KBM-7 (cell line): ENCODE measurements around the gene BTBD19.
"Not testable (repeated sequence)": the region's sequence is repeated elsewhere in the genome, so short reads cannot be mapped to it uniquely, and the experiment has no call there.

Experiments used
- DNase-seq: peaks from one replicate; pipeline ENCODE4 v3.0.0-alpha.2; 2015
- in situ Hi-C: fragments of 300-500 bp; cut with MboI; formaldehyde crosslinking; loops from 2 replicates; pipeline ENCODE4 v1.14.3; 2020; ENCODE audit warnings: low sequenced_read_pairs, low pct_unique_long_range_greater_than_20kb, mixed read lengths

Gene BTBD19

GRCh38 chr1:44806025-44806703 lies 2.2 kb upstream of the BTBD19 start:
- in situ Hi-C loops, result no loop called here
- DNase-seq, result no peak

- no peak for DNase-seq
- in situ Hi-C loops, result no loop called here
Observed at GRCh38 chr1:44806704-44807363, 1.5 kb upstream of the BTBD19 start, which contains the start of gene DYNLT4. DYNLT4 (minus strand) TSS chr1:44807351; CDS start chr1:44806668, 683 bp downstream.

- DNase-seq, result peak; percentile 97
- in situ Hi-C loops, result no loop called here
Observed at GRCh38 chr1:44807364-44808062, 810 bp upstream of the BTBD19 start.

- in situ Hi-C loops, result no loop called here
- DNase-seq, result peak; percentile 92
Observed at GRCh38 chr1:44808938-44809917, 905 bp downstream of the BTBD19 start.

- in situ Hi-C loops, result no loop called here
- no peak for DNase-seq
Observed at GRCh38 chr1:44810101-44810761, 1.9 kb downstream of the BTBD19 start.

GRCh38 chr1:44810762-44811105 lies 2.4 kb downstream of the BTBD19 start:
- DNase-seq, in situ Hi-C loops: not testable (repeated sequence)

- in situ Hi-C loops, result no loop called here
- DNase-seq, result no peak
Observed at GRCh38 chr1:44811234-44811633, 2.9 kb downstream of the BTBD19 start.

- no peak for DNase-seq
- in situ Hi-C loops, result no loop called here
Observed at GRCh38 chr1:44812822-44813543, 4.7 kb downstream of the BTBD19 start.

GRCh38 chr1:44815926-44816325 lies 7.6 kb downstream of the BTBD19 start:
- in situ Hi-C loops, DNase-seq: not testable (repeated sequence)

GRCh38 chr1:44817307-44817706 lies 9.0 kb downstream of the BTBD19 start:
- DNase-seq, result no peak
- in situ Hi-C loops, result no loop called here

GRCh38 chr1:44817771-44818495 lies 9.6 kb downstream of the BTBD19 start:
- in situ Hi-C loops, result no loop called here
- no peak for DNase-seq

- in situ Hi-C loops, result no loop called here
Observed at GRCh38 chr1:44819196-44819607, 10.9 kb downstream of the BTBD19 start.

GRCh38 chr1:44819608-44820327 lies 11.4 kb downstream of the BTBD19 start:
- DNase-seq, result peak; percentile 73

More at GRCh38 chr1:44819196-44819607, 10.9 kb downstream of the BTBD19 start:
- DNase-seq, result no peak

GRCh38 chr1:44820328-44821239 lies 12.3 kb downstream of the BTBD19 start:
- in situ Hi-C loops, result no loop called here
- DNase-seq, result no peak

More at GRCh38 chr1:44819608-44820327, 11.4 kb downstream of the BTBD19 start:
- in situ Hi-C loops, result no loop called here

GRCh38 chr1:44821240-44821715 lies 13.0 kb downstream of the BTBD19 start:
- in situ Hi-C loops, result no loop called here
- DNase-seq, result no peak
